Measurements from ENCODE around the gene HRG.
"Not testable (repeated sequence)": the region's sequence is repeated elsewhere in the genome, so short reads cannot be mapped to it uniquely, and the experiment has no call there.

HRG gene, protein sequence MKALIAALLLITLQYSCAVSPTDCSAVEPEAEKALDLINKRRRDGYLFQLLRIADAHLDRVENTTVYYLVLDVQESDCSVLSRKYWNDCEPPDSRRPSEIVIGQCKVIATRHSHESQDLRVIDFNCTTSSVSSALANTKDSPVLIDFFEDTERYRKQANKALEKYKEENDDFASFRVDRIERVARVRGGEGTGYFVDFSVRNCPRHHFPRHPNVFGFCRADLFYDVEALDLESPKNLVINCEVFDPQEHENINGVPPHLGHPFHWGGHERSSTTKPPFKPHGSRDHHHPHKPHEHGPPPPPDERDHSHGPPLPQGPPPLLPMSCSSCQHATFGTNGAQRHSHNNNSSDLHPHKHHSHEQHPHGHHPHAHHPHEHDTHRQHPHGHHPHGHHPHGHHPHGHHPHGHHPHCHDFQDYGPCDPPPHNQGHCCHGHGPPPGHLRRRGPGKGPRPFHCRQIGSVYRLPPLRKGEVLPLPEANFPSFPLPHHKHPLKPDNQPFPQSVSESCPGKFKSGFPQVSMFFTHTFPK

DNA sequence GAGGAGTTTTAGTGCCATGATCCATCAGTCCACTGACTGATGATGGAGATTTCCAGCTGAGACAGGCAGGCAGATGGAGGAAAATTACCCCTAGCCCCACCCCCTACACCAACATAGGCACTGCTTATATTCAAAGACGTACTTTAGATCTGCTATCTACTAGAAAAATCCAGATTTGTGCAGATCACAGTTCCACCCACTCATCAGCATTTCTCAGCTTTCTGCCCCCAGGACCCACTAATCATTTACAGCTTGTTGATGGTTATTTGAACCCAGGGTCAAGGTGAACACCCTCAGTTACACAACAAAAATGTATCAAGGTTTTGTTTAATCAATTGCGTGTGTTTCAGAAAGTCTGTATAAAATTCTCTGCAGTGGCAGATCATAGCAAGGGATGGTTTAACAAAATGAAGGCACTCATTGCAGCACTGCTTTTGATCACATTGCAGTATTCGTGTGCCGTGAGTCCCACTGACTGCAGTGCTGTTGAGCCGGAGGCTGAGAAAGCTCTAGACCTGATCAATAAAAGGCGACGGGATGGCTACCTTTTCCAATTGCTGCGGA lies at the start of gene HRG:
Gene HRG, plus strand, starts transcription at position 390 of the 564 bp plus-strand sequence. Its CDS starts 18 bp downstream, at position 408.
- in situ Hi-C loops (cut with HindIII; ENCODE audit: low sequenced_read_pairs) = no loop called here

DNA sequence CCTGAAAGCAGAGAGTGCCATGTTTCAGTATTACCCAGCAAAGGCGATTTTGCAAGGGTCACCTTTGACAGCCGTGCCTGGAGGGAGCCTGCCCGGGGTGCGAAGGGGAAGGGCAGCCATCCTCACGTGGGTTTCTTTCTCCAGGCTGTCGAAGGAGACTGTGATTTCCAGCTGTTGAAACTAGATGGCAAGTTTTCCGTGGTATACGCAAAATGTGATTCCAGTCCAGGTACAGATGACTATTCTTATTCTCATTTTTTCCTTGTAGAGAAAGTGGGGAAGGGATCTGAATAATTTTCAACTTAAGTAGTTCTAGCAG lies 49.6 kb upstream of the HRG start:
- in situ Hi-C loops (cut with HindIII; ENCODE audit: low sequenced_read_pairs) = no loop called here

DNA sequence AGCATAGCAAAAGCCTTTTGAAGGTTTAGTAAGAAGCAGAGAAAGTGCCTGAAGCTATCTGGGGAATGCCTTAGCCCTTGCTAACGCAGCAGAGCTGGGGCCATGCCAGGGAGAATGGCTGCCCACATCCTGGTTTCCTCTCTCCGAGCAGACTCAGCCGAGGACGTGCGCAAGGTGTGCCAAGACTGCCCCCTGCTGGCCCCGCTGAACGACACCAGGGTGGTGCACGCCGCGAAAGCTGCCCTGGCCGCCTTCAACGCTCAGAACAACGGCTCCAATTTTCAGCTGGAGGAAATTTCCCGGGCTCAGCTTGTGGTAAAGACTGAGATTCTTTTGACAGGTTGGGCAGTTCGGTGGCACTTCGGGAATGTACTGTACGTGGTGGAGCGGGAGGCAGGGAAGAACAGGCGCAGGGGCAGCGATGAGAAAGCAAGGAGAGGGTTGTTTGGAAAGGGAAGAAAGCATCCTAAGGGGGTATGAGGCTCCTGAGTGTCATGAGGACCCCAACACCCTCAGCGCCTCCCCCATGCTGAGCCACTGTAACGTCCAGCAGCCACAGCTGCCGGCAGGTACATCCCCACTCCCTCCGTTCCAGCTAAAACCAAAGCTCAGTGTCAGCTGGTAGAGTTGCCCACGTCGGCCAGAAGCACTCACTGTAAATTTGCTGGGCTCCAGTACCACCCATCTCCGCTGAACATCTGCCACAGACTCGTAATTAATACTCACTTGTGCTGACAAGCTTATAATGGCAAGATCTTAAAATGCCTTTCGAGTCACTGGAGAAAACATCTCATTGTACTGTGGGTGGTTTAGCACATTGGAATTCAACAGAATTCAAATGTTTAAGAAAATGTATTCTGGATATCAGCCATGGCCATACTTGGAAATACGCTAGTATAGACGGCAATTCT lies 48.5 kb upstream of the HRG start:
- in situ Hi-C loops (cut with HindIII; ENCODE audit: low sequenced_read_pairs) = no loop called here

DNA sequence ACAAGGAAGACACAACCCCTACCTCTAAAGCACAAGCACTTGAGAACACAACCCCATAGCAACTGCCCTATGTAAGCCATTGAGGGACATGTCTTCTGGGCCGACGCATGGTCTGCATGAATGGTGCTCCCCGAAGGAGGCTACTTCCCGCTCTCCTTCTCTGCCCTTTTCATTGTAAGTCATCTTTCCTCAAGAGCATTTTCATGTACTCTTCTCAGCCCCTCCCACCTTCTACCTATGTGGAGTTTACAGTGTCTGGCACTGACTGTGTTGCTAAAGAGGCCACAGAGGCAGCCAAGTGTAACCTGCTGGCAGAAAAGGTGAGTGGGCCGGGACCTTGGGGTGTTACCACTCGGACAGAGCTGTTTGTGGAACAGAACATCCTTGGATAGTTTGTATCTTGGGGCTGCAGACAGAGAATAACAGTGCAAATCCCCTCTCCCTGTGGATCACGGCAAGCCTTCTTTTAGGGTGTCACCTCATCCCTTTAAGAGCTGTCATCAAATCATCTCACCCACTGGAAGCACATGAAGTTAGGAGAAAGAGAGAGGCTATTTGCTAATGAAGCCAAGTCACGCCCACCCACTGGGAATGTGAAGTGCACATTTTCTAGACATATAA lies 47.4 kb upstream of the HRG start:
- in situ Hi-C loops (cut with HindIII; ENCODE audit: low sequenced_read_pairs) = no loop called here

DNA sequence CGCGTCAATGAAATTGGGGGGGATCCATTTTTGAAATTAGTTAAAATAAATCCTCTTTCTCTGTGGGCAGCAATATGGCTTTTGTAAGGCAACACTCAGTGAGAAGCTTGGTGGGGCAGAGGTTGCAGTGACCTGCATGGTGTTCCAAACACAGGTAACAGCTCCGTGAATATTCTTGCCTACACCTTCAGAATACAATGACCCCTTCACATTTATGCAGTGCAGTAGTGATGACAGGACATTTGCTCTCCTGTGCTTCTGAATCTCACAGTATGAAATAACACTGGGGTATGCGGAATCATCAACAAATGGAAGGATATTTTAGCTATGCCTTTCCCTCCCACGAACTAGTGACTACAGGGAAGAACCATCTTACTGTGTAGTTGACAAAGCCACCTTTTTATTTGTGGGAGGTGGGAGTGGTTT lies 46.0 kb upstream of the HRG start:
- in situ Hi-C loops (cut with HindIII; ENCODE audit: low sequenced_read_pairs) = no loop called here

DNA sequence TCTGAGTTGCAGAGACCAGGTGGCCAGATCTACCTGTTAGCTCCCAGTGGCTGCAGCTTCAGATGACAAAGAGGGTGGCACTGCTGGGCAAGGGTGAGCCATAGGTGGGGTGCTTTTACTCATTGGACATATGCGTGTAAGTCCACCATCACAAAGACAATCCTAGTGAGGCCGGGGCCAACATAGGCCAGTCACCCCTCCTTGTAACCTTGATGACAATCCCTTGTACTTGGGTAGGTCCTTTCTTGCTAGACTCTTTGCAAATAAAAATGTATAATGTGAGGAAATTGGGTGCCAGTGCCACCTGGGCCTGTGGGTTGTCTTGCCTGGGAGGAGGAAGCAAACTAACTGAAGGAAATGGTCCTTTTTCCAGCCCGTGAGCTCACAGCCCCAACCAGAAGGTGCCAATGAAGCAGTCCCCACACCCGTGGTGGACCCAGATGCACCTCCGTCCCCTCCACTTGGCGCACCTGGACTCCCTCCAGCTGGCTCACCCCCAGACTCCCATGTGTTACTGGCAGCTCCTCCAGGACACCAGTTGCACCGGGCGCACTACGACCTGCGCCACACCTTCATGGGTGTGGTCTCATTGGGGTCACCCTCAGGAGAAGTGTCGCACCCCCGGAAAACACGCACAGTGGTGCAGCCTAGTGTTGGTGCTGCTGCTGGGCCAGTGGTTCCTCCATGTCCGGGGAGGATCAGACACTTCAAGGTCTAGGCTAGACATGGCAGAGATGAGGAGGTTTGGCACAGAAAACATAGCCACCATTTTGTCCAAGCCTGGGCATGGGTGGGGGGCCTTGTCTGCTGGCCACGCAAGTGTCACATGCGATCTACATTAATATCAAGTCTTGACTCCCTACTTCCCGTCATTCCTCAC lies 45.4 kb upstream of the HRG start:
- in situ Hi-C loops (cut with HindIII; ENCODE audit: low sequenced_read_pairs) = no loop called here

DNA sequence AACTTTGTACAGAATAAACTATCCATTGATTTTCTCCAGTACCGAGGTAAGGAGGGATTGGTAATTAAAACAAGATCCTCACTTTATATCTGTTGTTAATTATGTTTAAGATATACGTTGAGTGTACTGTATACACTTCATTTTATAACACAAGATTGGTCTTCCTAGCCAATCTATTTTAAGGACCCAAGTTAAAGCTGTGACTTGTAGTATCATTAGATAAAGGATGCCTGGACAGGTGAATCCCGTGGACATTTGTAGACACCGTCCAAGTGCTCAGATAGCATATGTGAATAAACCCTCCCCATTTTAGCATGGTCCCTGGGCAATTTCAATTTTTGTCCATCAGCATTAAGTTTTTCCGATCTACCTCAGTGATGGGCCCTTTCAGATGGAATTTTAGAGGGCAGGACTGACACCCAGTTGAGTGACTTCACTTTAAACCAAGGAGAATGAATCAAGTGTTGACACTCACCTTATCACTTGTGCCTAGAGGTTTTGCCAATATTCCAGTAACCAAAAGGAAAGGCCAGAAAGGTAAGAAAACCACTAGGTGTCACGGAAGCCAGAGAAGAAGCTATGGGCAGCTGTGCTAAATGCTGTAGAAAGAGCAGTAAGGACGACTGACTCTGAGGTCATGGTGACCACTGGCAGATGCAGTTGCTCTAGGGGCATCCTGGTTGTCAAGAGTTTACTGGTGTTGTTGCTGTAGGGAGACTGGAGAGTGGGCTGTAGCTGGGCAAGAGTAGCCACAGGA lies 43.7 kb upstream of the HRG start:
- in situ Hi-C loops (cut with HindIII; ENCODE audit: low sequenced_read_pairs) = no loop called here

DNA sequence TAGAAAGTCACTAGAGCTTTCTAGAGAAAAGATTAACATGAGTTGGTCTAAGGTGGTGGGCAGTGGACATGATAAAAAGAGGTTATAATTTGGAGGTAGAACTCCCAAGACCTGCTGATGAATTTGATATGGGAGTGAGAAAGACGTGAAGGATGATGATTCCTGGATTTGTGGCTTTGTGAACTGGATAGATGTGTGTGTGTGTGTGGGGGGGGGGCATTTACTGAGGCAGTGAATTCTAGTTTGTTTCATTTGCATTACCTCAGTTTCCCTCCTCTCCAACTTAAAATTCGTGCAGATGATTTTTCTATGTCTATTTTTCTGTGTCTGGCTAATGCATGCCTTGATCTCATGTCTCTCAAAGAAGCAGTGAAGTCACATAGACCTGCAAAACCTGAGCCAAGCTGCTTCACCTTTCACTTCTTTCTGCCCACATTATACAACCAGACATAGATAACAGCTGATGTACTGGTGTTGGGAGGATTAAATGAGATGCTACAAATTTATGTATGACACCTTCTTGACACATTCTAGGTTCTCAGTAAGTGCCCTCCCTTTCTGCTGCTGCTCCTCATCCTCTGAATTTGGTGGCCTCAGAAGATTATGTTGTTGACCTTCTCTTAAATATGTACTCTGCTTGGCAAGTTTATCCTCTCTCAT lies 43.0 kb upstream of the HRG start:
- in situ Hi-C loops (cut with HindIII; ENCODE audit: low sequenced_read_pairs) = no loop called here

DNA sequence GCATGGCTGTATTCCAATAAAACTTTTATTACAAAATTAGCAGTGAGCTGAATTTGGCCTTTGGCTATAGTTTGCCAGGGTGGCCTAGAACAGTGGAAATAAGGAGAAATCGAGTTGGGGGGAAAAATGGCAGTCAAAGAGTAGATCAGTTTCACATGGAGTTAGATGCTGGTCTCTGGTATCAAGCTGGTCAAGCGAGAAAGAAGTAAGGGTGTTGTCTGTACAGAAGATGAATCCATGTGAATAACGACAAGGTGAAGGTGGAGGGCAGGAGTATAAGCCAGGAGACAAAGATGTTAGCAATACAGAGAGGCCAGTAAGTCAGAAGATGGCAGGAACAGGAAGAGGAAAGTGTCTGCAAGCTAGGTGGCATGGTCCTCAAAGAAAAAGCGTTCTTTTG lies 41.2 kb upstream of the HRG start:
- in situ Hi-C loops (cut with HindIII; ENCODE audit: low sequenced_read_pairs) = no loop called here

DNA sequence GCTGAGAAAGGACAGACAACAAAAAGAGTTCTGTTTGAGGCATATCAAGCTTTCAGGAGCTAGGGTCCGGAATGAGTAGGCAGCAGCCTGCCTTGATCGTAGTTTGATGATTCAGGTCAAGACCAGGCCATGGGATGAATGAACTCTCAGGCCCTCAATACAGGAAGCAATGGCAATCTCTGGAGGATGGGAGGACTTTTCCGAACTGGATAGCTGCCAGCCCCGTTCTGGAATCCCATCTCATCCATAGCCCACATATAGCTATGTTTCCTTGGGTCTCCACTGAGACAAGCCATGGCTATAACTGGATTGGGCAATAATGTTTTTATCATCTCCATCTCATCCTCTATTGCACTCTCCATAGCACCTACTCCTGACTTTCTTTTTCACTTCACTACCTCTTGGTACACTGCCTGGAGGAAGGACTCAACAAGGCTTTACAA lies 40.2 kb upstream of the HRG start:
- in situ Hi-C loops (cut with HindIII; ENCODE audit: low sequenced_read_pairs) = no loop called here

DNA sequence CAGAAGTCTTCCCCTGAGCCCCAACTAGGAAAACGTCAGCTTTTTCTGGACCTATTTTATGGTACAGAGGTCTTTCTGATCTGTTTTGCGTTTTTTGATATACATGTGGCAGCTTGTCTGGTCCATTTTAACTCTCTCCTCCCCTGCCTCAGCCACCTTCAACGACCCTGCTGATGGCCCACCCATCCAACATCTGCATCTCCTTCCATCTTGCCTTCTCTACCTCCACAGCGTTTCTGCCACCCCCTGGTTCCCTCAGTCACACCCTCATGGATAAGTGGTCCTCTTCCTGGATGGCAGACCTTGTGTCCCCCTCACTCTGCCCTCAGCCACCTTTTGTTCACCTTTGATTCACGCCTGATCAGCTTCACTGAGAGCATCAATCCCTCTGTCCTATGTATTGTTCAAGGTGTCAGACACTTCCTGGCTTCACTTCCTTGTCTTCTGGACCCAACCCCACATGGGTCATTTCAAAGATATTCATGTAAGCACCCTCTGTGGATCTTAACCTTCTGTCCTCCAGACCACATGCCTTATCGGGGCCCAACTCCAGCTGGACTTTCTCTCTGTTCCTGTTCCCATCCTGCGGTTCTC lies 39.5 kb upstream of the HRG start:
- in situ Hi-C loops (cut with HindIII; ENCODE audit: low sequenced_read_pairs) = no loop called here

DNA sequence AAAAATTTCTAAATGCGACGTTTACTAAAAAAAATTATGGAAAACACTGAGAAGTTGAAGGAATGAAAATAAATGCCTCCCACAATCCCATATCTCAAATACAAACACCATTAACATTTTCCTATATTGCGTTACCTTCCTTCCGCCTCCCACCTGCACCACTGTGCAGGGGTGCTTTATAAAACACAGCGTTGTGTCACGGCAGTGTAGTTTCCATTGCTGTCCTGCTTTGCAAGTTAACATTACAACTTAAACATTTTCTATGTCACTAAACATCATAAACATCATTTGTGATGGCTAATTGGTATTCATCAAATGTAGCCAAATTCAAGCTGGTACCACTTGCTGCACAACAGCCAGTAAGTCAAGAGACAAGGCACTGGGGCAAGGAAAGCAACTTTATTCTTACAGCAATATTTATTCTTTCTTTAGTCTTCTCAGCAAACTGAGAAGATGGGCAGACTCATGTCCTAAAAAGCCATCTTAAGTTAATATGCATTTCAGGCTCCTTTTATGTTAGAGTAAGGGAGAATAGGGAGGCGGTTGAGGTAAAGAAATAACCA lies 37.9 kb upstream of the HRG start:
- in situ Hi-C loops (cut with HindIII; ENCODE audit: low sequenced_read_pairs) = no loop called here

DNA sequence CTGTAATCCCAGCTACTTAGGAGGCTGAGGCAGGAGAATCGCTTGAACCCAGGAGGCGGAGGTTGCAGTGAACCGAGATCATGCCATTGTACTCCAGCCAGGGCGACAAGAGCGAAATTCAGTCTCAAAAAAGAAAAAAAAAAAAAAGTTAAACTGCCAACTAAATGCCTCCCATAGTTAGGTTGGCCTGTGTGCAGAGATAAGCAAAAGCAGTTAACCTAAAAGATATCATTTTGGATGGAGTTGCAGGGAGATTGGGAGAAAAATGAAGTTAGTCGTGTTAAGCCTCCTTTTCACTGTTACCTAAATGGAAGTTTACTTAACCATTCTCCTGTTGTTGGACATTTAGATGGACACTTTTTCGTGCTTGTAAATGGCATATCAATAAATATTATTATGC lies 37.1 kb upstream of the HRG start:
- in situ Hi-C loops (cut with HindIII; ENCODE audit: low sequenced_read_pairs) = no loop called here

DNA sequence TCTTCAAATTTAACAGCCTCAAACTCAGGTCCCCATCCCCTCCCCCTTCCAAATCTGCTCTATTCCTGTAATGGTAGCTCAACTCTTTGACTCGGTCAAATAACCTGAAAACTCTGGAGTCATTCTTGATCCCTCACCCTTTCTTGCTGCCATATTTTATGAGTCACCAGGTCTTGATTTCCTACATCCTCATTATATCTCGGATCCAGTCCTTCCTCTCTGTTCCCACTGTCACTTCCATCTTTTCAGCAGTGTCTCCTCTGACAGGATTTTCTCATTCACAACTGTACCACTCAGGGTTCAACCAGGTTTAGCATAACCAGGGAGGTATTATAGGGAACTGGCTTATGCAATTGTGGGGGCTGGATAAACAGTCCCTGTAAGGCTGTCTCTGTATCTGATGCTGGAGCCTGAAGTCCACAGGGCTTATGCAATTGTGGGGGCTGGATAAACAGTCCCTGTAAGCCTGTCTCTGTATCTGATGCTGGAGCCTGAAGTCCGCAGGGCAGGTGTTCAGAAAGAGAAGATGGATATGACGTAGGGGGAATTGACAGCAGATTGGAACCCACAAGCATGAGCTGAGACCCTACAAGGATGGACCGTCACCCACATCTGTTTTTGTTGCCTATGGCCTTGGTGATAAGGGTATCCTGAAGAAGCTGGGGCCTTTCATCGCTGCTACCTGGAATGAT lies 34.7 kb upstream of the HRG start:
- in situ Hi-C loops (cut with HindIII; ENCODE audit: low sequenced_read_pairs) = no loop called here

DNA sequence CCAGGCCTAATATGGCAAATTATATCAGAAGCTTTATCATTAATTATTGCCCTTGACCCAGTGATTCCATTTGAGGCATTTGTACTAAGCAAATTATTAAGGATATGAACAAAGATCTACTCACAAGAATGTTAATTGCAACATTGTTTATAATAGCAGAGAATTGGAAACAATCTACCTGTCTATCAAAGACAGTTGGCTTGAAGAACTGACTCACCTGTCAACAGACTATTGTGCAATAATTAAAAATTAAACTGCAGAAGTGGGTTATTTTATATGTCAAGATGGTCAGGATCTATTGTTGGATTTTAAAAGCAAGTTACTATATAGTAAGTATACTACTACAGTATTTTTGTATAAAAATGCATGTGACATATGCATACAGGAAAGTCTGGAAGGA lies 32.3 kb upstream of the HRG start:
- in situ Hi-C loops (cut with HindIII; ENCODE audit: low sequenced_read_pairs) = no loop called here

DNA sequence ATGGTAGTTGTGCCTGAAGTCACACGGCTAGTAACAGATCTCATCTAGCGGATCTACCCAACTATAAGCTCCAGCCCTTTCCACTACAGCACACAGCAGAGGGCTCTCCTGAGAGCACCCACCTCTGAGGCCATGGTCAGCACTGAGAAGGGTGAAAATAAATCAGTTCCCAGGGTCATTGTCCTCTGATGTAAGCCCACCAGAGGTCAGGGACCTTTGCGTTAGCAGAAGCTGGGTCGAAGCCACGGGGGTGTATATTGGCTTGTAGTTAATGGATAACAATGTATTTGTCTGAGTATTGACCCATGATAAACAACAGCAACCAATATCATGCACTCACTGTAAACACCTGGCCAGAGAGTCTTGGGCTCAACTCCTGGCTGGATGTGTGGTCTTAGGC lies 31.6 kb upstream of the HRG start:
- in situ Hi-C loops (cut with HindIII; ENCODE audit: low sequenced_read_pairs) = not testable (repeated sequence)

DNA sequence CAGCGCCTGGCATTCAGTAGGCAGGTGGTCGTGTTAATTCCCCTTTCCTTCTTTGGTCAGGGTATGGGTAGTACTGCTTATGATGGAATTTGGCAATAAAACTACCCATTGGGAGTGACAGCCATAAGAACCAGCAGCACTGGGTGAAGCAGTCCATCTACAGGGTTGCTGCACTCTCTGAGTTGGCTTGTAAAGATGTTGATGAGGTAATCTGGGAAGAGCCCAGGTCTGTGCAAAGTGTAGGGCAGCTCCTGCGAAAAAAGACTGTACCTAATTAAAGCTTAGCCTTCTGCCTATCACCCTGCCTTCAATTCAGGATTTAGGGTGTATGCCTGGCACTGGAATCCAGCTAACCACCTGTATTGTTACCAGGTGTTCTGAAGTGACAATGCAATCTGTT lies 30.3 kb upstream of the HRG start:
- in situ Hi-C loops (cut with HindIII; ENCODE audit: low sequenced_read_pairs) = no loop called here

DNA sequence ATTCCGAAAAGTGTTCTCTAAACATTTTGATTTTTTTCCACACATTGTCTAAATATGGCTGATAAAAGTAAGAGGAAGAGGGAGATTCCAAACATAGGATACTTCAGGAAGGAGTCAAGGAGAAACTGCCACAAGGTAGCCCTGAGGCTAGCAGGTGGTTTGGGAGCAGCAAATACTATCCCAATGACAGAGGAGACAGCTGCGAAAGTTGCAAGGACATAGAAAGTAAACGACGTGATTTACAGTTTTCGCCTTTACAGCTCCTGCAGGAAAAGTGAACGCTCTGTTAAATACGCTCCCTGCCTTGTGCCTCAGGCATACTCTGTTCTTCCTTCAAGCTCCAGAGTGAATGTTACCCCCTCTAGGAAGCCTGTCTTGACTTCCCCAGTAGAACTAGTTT lies 29.3 kb upstream of the HRG start:
- in situ Hi-C loops (cut with HindIII; ENCODE audit: low sequenced_read_pairs) = no loop called here

Measured in DLD1 (cell line).